Body of pancreas (tissue), 4 donors: Measurements from ENCODE around the gene GPRIN3. TPM values are rescaled to one million over a fixed set of nuclear protein-coding genes. Genes with fewer than 3 reads are reported as not detected.

Experiments
- ATAC-seq: fragments of 150-250 bp; one replicate; pipeline ENCODE4 v1.9.1; 2016
- DNase-seq, 4 donors: peaks; one replicate each; pipeline ENCODE4 v3.0.0-alpha.2; 2019
- H3K27ac ChIP-seq, 4 donors: fragments of 200-600 bp; sonication (generic); 1 replicate in 3 of 4; 2 replicates in 1 of 4; pipeline versions ENCODE4 v1.5.1 to v1.6.1; 2016 to 2019; ENCODE audit warnings: mild to moderate bottlenecking in 1 of 4, mixed read lengths in 1 of 4, moderate library complexity in 1 of 4
- H3K27me3 ChIP-seq, 2 donors: fragments of 200-600 bp; sonication (generic); one replicate each; pipeline ENCODE4 v1.6.0; 2016; ENCODE audit warnings: mild to moderate bottlenecking in 1 of 2
- H3K36me3 ChIP-seq, 2 donors: fragments of 200-600 bp; sonication (generic); replicated peaks in 1 of 2; 2 replicates each; pipeline ENCODE4 v1.5.1; 2016; ENCODE audit warnings: low read depth in 2 of 2; ENCODE audit not compliant: insufficient read depth in 1 of 2
- H3K4me1 ChIP-seq: fragments of 200-600 bp; sonication (generic); one replicate; pipeline ENCODE4 v1.6.0; 2016
- H3K4me3 ChIP-seq, 2 donors: fragments of 200-600 bp; sonication (generic); 1 replicate in 1 of 2; 2 replicates in 1 of 2; pipeline ENCODE4 v1.5.1; 2016 to 2019
- H3K9me3 ChIP-seq, 3 donors: fragments of 200-600 bp; sonication (generic); 1 replicate in 2 of 3; 2 replicates in 1 of 3; pipeline ENCODE4 v1.5.1; 2016
- POLR2A ChIP-seq, 3 donors: fragments of 450-650 bp; IDR thresholded peaks; one replicate each; pipeline ENCODE4 v1.6.1; 2016; ENCODE audit warnings: antibody characterized with exemption in 3 of 3, mild to moderate bottlenecking in 2 of 3
- WGBS, 2 donors: methylation state at CpG; one replicate each; pipeline ENCODE4 v1.1.5; 2017; 5-methylcytosine and 5-hydroxymethylcytosine counted together
- intact Hi-C: fragments of 100-400 bp; cut with DNase I; formaldehyde crosslinking; loops from one replicate; pipeline ENCODE4 v1.15.1; 2023
- total RNA-seq, 2 donors: library from RNA; depleted of rRNA; stranded (reverse); fragments of >200 nt; gene quantifications; one replicate each; pipeline ENCODE4 v1.1.0, GENCODE V29; 2016
- TF ChIP-seq, protein P1 (sequence below), 7 experiments: fragments of 450-650 bp in 4 of 7; fragments of 200-600 bp in 3 of 7; sonication (generic) in 3 of 7; IDR thresholded peaks; one replicate each; pipeline ENCODE4 v1.5.1; 2016 to 2019; ENCODE audit warnings: antibody characterized with exemption in 7 of 7

The GPRIN3 gene
- total RNA-seq, 2 donors from 2014 or later, result 5.3 to 9.3 TPM

DNA sequence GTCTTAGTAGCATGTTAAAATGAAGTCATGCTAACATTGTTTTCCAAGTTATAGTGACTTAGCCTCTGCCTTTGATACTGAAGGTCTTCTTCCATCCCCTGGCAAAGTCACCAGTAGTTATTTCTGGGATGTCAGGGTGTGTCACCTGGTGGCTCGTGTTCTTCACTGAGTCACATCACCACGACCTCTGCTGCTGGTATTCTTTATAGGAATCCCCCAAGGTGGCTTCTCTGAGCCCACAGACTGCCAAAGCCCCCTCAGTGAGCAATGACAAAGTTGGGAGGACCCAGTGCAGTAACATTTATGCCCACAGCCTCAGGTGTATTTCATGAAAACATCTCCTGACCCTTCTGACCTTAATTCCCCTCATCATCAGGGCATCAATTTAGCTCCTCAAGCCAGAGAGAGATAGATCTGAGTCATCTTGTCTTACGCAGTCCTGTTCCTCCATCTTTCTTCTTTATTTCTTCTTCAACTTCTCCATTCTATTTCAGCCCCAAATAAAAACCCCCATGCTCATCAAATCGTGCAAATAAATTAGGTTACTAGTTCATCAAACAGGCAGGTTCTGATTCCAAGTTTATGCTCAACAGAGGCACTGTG is 29.3 kb upstream of the GPRIN3 start:
- 48 to 79% methylated on average over 4 of the region's 4 CpGs for WGBS, 2 donors
- ATAC-seq, result no peak
- intact Hi-C loops, result no loop called here

DNA sequence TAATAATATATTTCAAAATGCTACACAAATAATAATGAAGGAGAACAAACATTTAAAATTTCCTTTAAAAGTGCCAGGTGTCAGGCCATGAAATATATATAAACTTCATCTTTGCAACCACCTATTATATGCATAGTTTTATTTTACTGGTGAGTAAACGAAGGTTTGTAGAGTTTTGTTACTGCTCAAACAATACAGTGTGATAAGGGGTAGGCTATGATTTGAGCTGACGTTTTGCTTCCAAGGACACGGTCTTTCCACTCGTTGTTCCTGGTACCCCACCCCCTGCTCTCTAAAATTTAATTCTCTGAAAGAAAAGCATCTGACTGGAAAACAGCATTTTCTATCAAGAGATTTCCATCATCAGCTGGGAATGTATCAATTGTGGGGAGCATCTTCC is 27.2 kb upstream of the GPRIN3 start:
- TF ChIP-seq POLR2A (IDR thresholded peaks at IDR 0.05), result no peak
- TF ChIP-seq, protein P1, sequence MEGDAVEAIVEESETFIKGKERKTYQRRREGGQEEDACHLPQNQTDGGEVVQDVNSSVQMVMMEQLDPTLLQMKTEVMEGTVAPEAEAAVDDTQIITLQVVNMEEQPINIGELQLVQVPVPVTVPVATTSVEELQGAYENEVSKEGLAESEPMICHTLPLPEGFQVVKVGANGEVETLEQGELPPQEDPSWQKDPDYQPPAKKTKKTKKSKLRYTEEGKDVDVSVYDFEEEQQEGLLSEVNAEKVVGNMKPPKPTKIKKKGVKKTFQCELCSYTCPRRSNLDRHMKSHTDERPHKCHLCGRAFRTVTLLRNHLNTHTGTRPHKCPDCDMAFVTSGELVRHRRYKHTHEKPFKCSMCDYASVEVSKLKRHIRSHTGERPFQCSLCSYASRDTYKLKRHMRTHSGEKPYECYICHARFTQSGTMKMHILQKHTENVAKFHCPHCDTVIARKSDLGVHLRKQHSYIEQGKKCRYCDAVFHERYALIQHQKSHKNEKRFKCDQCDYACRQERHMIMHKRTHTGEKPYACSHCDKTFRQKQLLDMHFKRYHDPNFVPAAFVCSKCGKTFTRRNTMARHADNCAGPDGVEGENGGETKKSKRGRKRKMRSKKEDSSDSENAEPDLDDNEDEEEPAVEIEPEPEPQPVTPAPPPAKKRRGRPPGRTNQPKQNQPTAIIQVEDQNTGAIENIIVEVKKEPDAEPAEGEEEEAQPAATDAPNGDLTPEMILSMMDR (IDR thresholded peaks at IDR 0.05), result no peak
- ATAC-seq (no peak), DNase-seq (no peak)
- Histone ChIP-seq H3K4me3 (no peak overlapping the region), H3K27me3 (no peaks in the 10 kb centered on the region), H3K4me1 (peaks cover 6% of the 10 kb centered on the region), H3K36me3 (no peaks in the 10 kb centered on the region), H3K9me3 (no peaks in the 10 kb centered on the region), H3K27ac (no peak overlapping the region)
- intact Hi-C loops, result no loop called here
- WGBS, 2 donors, result 18 to 26% methylated on average over 4 of the region's 4 CpGs

More for the DNA sequence above, 29.3 kb upstream of the GPRIN3 start:
- peaks cover 6% of the 10 kb centered on the region for H3K4me1 ChIP-seq
- no peaks in the 10 kb centered on the region for H3K36me3 ChIP-seq
- no peaks in the 10 kb centered on the region for H3K9me3 ChIP-seq
- H3K27me3 ChIP-seq, result no peaks in the 10 kb centered on the region
- DNase-seq, result no peak
- TF ChIP-seq POLR2A (IDR thresholded peaks at IDR 0.05), result no peak
- TF ChIP-seq, protein P1 (IDR thresholded peaks at IDR 0.05), result no peak
- H3K27ac ChIP-seq, result no peak overlapping the region
- no peak overlapping the region for H3K4me3 ChIP-seq

DNA sequence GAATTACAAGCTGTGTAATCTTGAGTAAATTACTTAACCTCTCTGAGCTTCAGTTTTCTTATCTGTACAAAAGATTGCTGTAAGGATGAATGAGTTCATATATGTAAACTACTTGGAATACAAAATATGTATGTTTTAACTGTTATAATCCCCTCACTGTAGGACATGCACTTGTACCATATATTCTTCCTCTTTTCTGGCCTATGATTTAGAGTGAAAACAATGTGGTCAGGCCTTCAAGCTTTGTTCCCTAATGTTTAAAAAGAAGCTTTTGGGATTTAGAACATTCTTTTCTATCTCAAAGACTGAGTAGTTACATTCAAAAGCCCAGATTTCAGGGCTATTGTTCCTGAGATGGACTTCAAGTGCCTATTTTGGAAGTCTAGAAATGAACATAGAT is 26.7 kb upstream of the GPRIN3 start:
- ATAC-seq (no peak), DNase-seq (no peak)
- TF ChIP-seq, protein P1 (IDR thresholded peaks at IDR 0.05), result no peak
- TF ChIP-seq POLR2A (IDR thresholded peaks at IDR 0.05), result no peak
- Histone ChIP-seq H3K4me3 (no peak overlapping the region), H3K9me3 (no peaks in the 10 kb centered on the region), H3K27ac (no peak overlapping the region), H3K27me3 (no peaks in the 10 kb centered on the region), H3K4me1 (peaks cover 6% of the 10 kb centered on the region), H3K36me3 (no peaks in the 10 kb centered on the region)
- intact Hi-C loops, result no loop called here

DNA sequence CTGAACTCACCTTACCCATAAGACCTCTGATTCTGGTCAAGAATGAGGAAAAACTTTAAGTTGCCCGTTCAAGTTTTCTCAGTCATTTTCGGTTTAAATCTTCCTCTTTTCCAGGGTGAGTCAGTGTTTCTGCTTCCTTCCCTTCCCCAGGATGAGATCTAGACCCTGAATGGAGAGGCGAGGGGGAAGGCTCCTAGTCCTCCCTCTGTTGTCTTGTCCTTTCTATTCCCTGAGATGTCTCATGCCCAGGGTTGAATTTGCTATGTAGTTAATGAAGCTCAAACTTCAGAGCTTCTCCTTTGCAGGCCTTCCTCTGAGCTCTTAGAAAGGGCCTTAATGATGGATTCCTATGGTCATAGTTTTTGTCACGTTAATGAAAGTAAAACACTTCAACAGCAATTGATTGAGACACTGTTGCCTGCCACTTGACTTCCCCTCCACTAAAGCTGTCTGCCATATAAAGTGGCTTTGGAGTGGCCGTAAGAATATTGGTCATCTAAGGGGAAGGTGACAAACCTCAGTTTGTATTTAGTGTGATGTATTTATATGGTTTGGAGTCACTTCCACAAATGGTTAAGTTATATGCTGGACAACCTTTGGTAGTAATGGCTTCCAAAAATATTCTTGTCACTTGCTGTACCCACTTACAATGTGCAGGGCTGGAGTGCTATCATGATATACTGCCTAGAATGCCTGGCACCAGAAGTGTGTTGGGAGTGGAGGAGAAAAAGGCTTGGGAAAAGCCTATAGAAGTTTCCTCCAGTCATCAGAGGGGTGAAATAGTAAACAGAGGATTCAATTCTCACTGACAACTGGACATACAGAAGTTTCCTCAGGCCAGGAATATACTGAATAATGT is 24.3 kb upstream of the GPRIN3 start:
- DNase-seq (peak in 1 of 4 donors; percentile 6), ATAC-seq (no peak)
- intact Hi-C loops, result no loop called here
- no peak for TF ChIP-seq POLR2A (IDR thresholded peaks at IDR 0.05)
- TF ChIP-seq, protein P1 (IDR thresholded peaks at IDR 0.05), result no peak
- Histone ChIP-seq H3K4me1 (peaks cover 6% of the 10 kb centered on the region), H3K9me3 (no peaks in the 10 kb centered on the region), H3K27ac (peak overlapping the region in 1 of 4 donors; percentile 5), H3K27me3 (no peaks in the 10 kb centered on the region), H3K36me3 (no peaks in the 10 kb centered on the region), H3K4me3 (no peak overlapping the region)
- WGBS, 2 donors, result 78 to 88% methylated on average over 5 of the region's 5 CpGs
